NB4 (cell line): ENCODE data around the gene CIROP.

Experiments
- DNase-seq: peaks from one replicate; pipeline ENCODE4 v3.0.0; 2010; ENCODE audit warnings: low read depth
- H3K4me3 ChIP-seq: one replicate; pipeline ENCODE4 v1.5.1; 2011; ENCODE audit warnings: mild to moderate bottlenecking, low read depth, low read length, moderate library complexity
- CTCF ChIP-seq: IDR thresholded peaks from one replicate; pipeline ENCODE4 v1.5.1; 2012; ENCODE audit warnings: low read depth, low read length
- MYC ChIP-seq: IDR thresholded peaks from 2 replicates; pipeline ENCODE4 v1.6.1; 2011; ENCODE audit warnings: low read depth, low read length
- POLR2A ChIP-seq: IDR thresholded peaks from 2 replicates; pipeline ENCODE4 v1.6.1; 2011; ENCODE audit warnings: mild to moderate bottlenecking; ENCODE audit not compliant: insufficient read length; ENCODE audit errors: extremely low read depth
- TF ChIP-seq, protein P1 (sequence below): IDR thresholded peaks from 2 replicates; pipeline ENCODE4 v1.6.1; 2011; ENCODE audit warnings: low read depth, low read length

Gene CIROP

DNA sequence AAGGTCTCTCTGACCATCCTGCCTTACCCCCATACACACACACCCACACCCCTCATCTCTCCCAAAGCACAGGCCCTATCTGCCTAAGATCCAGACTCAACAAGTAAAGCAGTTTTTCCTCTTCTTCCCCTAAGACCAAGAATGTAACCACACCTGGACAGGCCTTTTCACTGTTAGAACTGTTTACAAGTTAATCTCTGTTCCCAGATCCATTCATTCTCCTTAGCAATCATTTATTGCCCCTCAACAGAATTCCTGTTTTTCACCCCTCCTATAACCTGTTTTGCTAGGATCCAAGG, 1.9 kb upstream of the CIROP start:
- no peak for TF ChIP-seq CTCF
- TF ChIP-seq, protein P1, sequence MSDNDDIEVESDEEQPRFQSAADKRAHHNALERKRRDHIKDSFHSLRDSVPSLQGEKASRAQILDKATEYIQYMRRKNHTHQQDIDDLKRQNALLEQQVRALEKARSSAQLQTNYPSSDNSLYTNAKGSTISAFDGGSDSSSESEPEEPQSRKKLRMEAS: no peak
- TF ChIP-seq MYC: no peak
- TF ChIP-seq POLR2A: no peak
- H3K4me3 ChIP-seq: no peak overlapping the region
- no peak for DNase-seq

- H3K4me3 ChIP-seq: no peak overlapping the region
- TF ChIP-seq, protein P1: no peak
- DNase-seq: no peak
These were observed 597 bp upstream of the CIROP start for GRCh38 chr14:23105348-23105824.

- TF ChIP-seq MYC: no peak
- TF ChIP-seq POLR2A: no peak
- TF ChIP-seq CTCF: no peak
- TF ChIP-seq, protein P1: no peak
- H3K4me3 ChIP-seq: no peak overlapping the region
- DNase-seq: no peak
These were observed 659 bp downstream of the CIROP start for GRCh38 chr14:23104070-23104590.

- TF ChIP-seq POLR2A (no peak), CTCF (no peak)
- H3K4me3 ChIP-seq: no peak overlapping the region
- no peak for DNase-seq
These were observed 1.2 kb downstream of the CIROP start for GRCh38 chr14:23103581-23103980.

- TF ChIP-seq, protein P1: no peak
- no peak for TF ChIP-seq MYC
- TF ChIP-seq POLR2A: no peak
- no peak for TF ChIP-seq CTCF
- H3K4me3 ChIP-seq: no peak overlapping the region
- DNase-seq: no peak
These were observed 2.0 kb downstream of the CIROP start for GRCh38 chr14:23102801-23103200.

- H3K4me3 ChIP-seq: no peak overlapping the region
- no peak for TF ChIP-seq CTCF
- TF ChIP-seq MYC: no peak
- no peak for TF ChIP-seq POLR2A
- TF ChIP-seq, protein P1: no peak
- no peak for DNase-seq
These were observed 2.7 kb downstream of the CIROP start for GRCh38 chr14:23101986-23102625.
